Loucy (cell line): ENCODE data around the gene MYL10.

Experiments
- EZH2phosphoT487 ChIP-seq: fragments of 200-600 bp; IDR thresholded peaks from 2 replicates; pipeline ENCODE4 v1.6.1; 2018; ENCODE audit warnings: antibody characterized with exemption, mild to moderate bottlenecking, moderate library complexity, borderline replicate concordance
- TF ChIP-seq, protein P1 (sequence below): fragments of 200-600 bp; sonication (generic); conservative IDR thresholded peaks from 2 replicates; pipeline ENCODE4 v1.5.1; 2014; ENCODE audit warnings: mild to moderate bottlenecking, antibody characterized with exemption, low read length

GRCh38 chr7:101598422-101598985, 30.6 kb downstream of the MYL10 start:
- TF ChIP-seq, protein P1, sequence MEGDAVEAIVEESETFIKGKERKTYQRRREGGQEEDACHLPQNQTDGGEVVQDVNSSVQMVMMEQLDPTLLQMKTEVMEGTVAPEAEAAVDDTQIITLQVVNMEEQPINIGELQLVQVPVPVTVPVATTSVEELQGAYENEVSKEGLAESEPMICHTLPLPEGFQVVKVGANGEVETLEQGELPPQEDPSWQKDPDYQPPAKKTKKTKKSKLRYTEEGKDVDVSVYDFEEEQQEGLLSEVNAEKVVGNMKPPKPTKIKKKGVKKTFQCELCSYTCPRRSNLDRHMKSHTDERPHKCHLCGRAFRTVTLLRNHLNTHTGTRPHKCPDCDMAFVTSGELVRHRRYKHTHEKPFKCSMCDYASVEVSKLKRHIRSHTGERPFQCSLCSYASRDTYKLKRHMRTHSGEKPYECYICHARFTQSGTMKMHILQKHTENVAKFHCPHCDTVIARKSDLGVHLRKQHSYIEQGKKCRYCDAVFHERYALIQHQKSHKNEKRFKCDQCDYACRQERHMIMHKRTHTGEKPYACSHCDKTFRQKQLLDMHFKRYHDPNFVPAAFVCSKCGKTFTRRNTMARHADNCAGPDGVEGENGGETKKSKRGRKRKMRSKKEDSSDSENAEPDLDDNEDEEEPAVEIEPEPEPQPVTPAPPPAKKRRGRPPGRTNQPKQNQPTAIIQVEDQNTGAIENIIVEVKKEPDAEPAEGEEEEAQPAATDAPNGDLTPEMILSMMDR: no peak
- TF ChIP-seq EZH2phosphoT487: no peak
